22Rv1 (cell line): ENCODE data around the gene MOSPD2.

Experiments used
- H3K27ac ChIP-seq: fragments of 450-650 bp; 2 replicates; pipeline ENCODE4 v1.5.1; 2017
- CTCF ChIP-seq: fragments of 450-650 bp; IDR thresholded peaks from 2 replicates; pipeline ENCODE4 v1.5.1; 2017; ENCODE audit warnings: mild to moderate bottlenecking
- ZFX ChIP-seq: fragments of 450-650 bp; IDR thresholded peaks from 2 replicates; pipeline ENCODE4 v1.6.1; 2017; ENCODE audit warnings: antibody characterized with exemption, borderline replicate concordance

Gene MOSPD2

GRCh38 chrX:14922437-14922836, 49.2 kb downstream of the MOSPD2 start:
- no peak overlapping the region for H3K27ac ChIP-seq

GRCh38 chrX:14923761-14924160, 50.5 kb downstream of the MOSPD2 start:
- H3K27ac ChIP-seq, result no peak overlapping the region
- no peak for TF ChIP-seq ZFX
- no peak for TF ChIP-seq CTCF

More at GRCh38 chrX:14922437-14922836, 49.2 kb downstream of the MOSPD2 start:
- no peak for TF ChIP-seq CTCF
- no peak for TF ChIP-seq ZFX

- no peak for TF ChIP-seq ZFX
- TF ChIP-seq CTCF, result no peak
- no peak overlapping the region for H3K27ac ChIP-seq
These were observed 53.2 kb downstream of the MOSPD2 start for GRCh38 chrX:14926471-14926870.

- no peak for TF ChIP-seq ZFX
- TF ChIP-seq CTCF, result no peak
- H3K27ac ChIP-seq, result no peak overlapping the region
These were observed 54.2 kb downstream of the MOSPD2 start for GRCh38 chrX:14927401-14927800.

GRCh38 chrX:14930663-14931062, 57.4 kb downstream of the MOSPD2 start:
- no peak for TF ChIP-seq ZFX

GRCh38 chrX:14932136-14932535, 58.9 kb downstream of the MOSPD2 start:
- no peak for TF ChIP-seq CTCF
- no peak for TF ChIP-seq ZFX

More at GRCh38 chrX:14930663-14931062, 57.4 kb downstream of the MOSPD2 start:
- no peak overlapping the region for H3K27ac ChIP-seq

GRCh38 chrX:14934423-14934822, 61.2 kb downstream of the MOSPD2 start:
- no peak overlapping the region for H3K27ac ChIP-seq
- TF ChIP-seq ZFX (no peak), CTCF (no peak)

More at GRCh38 chrX:14932136-14932535, 58.9 kb downstream of the MOSPD2 start:
- no peak overlapping the region for H3K27ac ChIP-seq

- TF ChIP-seq ZFX, result no peak
- no peak for TF ChIP-seq CTCF
These were observed 63.3 kb downstream of the MOSPD2 start for GRCh38 chrX:14936561-14936960.

More at GRCh38 chrX:14936561-14936960, 63.3 kb downstream of the MOSPD2 start:
- H3K27ac ChIP-seq, result no peak overlapping the region
